ENCODE measurements around the gene FKBP1A.
A peak's percentile ranks its signal among the peaks of the same experiment; 100 is the strongest.

The FKBP1A gene

DNA sequence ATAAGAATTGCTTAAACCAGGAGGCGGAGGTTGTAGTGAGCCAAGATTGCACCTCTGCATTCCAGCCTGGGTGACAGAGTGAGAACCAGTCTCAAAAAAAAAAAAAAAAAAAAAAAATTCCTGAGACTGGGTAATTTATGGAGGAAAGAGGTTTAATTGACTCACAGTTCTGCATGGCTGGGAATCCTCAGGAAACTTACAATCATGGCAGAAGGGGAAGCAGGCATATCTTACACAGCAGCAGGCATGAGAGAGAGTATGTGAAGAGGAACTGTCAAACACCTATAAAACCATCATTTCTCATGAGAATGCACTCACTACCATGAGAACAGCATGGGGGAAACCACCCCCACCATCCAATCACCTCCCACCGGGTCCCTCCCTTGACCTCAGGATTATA, 1.8 kb upstream of the FKBP1A start:
- Histone ChIP-seq H3K4me3 (ENCODE audit: low read depth, low read length) (no peak overlapping the region), H3K36me3 (peaks cover 8% of the 10 kb centered on the region), H3K27ac (no peak overlapping the region), H3K9me3 (ENCODE audit: severe bottlenecking) (no peaks in the 10 kb centered on the region), H3K27me3 (ENCODE audit: insufficient read depth, low read depth, severe bottlenecking) (peaks cover 7% of the 10 kb centered on the region)
- TF ChIP-seq, protein P1, sequence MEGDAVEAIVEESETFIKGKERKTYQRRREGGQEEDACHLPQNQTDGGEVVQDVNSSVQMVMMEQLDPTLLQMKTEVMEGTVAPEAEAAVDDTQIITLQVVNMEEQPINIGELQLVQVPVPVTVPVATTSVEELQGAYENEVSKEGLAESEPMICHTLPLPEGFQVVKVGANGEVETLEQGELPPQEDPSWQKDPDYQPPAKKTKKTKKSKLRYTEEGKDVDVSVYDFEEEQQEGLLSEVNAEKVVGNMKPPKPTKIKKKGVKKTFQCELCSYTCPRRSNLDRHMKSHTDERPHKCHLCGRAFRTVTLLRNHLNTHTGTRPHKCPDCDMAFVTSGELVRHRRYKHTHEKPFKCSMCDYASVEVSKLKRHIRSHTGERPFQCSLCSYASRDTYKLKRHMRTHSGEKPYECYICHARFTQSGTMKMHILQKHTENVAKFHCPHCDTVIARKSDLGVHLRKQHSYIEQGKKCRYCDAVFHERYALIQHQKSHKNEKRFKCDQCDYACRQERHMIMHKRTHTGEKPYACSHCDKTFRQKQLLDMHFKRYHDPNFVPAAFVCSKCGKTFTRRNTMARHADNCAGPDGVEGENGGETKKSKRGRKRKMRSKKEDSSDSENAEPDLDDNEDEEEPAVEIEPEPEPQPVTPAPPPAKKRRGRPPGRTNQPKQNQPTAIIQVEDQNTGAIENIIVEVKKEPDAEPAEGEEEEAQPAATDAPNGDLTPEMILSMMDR (IDR thresholded peaks at IDR 0.05; ENCODE audit: low read depth, low read length), result no peak
- DNase-seq, result no peak

DNA sequence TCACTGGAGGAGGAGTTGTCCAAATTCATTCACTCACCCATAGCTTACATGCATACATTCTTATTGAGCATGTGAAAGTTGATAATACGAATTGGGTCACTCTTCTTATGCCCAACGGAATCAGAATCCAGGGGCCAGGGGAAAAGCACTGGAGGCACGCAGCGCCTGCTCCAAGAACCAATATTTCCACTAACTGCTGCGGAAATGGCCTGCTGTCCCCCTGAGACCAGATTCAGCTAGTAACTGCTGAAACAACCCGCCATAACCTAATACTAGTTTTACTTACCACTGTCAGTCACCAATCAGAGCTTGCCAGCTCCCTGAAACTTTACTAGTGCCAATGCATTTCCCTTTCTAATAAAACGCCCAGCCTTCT, 641 bp upstream of the FKBP1A start:
- Histone ChIP-seq H3K9me3 (ENCODE audit: severe bottlenecking) (no peaks in the 10 kb centered on the region), H3K36me3 (peaks cover 8% of the 10 kb centered on the region), H3K4me3 (ENCODE audit: low read depth, low read length) (peak overlapping the region; percentile 56), H3K27ac (no peak overlapping the region), H3K27me3 (ENCODE audit: insufficient read depth, low read depth, severe bottlenecking) (peaks cover 7% of the 10 kb centered on the region)
- TF ChIP-seq, protein P1 (IDR thresholded peaks at IDR 0.05; ENCODE audit: low read depth, low read length), result no peak
- no peak for DNase-seq

DNA sequence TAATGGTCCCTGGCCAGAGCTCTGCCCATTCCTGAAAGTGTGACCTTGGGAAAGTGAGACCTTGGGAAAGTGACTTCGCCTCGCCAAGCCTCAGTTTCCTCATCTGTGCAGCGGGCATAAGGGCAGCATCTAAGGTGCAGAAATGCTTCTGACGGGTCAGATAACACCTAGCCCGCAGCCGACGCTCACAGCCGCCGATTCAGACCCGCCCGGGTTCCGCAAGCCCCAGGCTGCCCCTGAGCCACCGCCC, 486 bp downstream of the FKBP1A start:
- TF ChIP-seq, protein P1 (IDR thresholded peaks at IDR 0.05; ENCODE audit: low read depth, low read length), result no peak
- H3K36me3 ChIP-seq, result peaks cover 8% of the 10 kb centered on the region
- no peak overlapping the region for H3K27ac ChIP-seq
- H3K27me3 ChIP-seq (ENCODE audit: insufficient read depth, low read depth, severe bottlenecking), result peaks cover 7% of the 10 kb centered on the region
- H3K9me3 ChIP-seq (ENCODE audit: severe bottlenecking), result no peaks in the 10 kb centered on the region
- peak overlapping the region; percentile 61 for H3K4me3 ChIP-seq (ENCODE audit: low read depth, low read length)
- DNase-seq, result no peak

DNA sequence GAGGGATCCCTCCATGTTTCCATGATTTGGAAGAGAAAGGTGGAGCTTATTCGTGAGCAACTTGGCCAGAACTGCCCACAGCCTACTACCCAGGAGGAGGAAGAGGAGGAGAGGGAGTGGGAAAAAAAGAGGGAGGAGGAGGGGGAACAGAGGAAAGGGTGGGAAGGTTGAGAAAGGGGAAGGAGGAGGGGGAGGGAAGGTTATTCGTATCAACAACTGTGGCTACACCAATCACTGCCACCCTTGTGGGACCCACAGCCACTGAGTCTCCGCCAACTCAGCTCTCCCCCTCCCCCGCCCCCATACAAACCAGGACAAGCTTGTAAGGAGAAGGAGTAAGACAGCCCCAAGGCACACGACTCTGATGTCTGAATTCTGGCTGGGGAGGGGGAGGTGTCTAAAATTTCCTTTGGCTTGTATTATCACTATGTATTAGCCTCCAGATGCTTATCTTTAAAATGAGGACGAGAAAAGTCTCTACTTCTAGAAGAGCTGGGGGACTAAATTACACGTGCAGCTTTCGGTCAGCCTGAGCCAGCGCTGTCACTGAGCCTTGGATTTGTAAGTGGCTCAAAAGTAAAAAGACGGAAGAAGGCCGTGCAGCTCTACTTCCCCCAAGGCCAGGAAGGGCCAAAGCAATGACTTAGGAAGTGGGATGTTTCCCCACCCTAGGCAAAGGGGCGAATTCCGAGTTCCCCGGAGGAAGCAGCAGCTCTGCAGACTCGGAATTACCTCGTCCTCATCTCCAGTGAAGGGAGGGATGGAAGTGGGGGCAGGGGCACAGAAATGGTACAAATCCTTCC, 1.0 kb downstream of the FKBP1A start:
- no peak overlapping the region for H3K27ac ChIP-seq
- DNase-seq, result no peak
- H3K27me3 ChIP-seq (ENCODE audit: insufficient read depth, low read depth, severe bottlenecking), result peaks cover 6% of the 10 kb centered on the region
- peak overlapping the region; percentile 61 for H3K4me3 ChIP-seq (ENCODE audit: low read depth, low read length)
- no peaks in the 10 kb centered on the region for H3K9me3 ChIP-seq (ENCODE audit: severe bottlenecking)
- H3K36me3 ChIP-seq, result peaks cover 8% of the 10 kb centered on the region
- TF ChIP-seq, protein P1 (IDR thresholded peaks at IDR 0.05; ENCODE audit: low read depth, low read length), result no peak

DNA sequence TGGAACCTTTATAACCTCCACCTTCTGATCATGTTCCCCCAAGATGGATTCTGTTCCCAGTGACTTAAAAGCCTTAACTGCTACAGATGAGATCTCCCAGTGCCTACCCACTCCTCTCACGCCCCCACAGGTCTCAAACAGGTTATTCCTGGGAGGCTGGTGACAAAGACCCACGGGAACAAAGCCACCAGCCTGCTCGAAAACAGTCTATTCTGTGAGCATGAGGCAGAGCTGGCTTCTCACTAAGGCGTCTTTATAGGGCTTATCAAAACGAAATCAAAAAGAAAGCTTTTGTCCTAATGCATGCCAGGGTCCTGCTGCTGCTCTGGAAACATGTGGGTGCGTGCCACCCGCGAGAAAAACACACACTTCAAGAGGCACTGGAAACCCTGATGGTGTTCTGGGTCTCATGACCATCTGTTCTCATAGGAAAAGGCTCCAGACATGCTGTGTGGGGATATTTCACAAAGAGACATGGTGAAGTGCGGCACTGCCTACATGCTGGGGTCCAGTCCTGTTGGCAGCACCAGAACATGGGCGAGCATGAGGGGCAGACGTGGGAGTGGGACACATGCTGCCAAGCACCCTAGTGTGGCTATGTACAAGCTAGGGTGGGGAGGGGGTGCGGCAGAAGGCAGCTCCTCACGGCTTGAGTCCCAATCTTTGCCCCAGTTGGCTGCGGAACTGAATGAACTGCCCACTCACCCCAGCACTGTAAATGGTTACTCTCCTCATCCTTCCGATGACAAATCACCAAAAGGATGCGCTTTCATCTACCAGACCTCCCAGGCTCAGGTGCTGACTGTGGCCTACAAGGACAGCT, 2.1 kb downstream of the FKBP1A start:
- TF ChIP-seq, protein P1 (IDR thresholded peaks at IDR 0.05; ENCODE audit: low read depth, low read length), result no peak
- no peak for DNase-seq
- H3K36me3 ChIP-seq, result peaks cover 10% of the 10 kb centered on the region
- H3K9me3 ChIP-seq (ENCODE audit: severe bottlenecking), result no peaks in the 10 kb centered on the region
- H3K27ac ChIP-seq, result no peak overlapping the region
- H3K27me3 ChIP-seq (ENCODE audit: insufficient read depth, low read depth, severe bottlenecking), result no peaks in the 10 kb centered on the region
- H3K4me3 ChIP-seq (ENCODE audit: low read depth, low read length), result no peak overlapping the region

Data from WERI-Rb-1 (cell line).